SW480 (cell line): Measurements from ENCODE around the gene ALLC.
A peak's percentile ranks its signal among the peaks of the same experiment; 100 is the strongest.

ENCODE experiments used
- DNase-seq: peaks from one replicate; pipeline ENCODE4 v3.0.0-alpha.2; 2016; ENCODE audit warnings: low spot score

ALLC gene

GRCh38 chr2:3725458-3726250 lies 67.7 kb downstream of the ALLC start:
- no peak for DNase-seq

DNA sequence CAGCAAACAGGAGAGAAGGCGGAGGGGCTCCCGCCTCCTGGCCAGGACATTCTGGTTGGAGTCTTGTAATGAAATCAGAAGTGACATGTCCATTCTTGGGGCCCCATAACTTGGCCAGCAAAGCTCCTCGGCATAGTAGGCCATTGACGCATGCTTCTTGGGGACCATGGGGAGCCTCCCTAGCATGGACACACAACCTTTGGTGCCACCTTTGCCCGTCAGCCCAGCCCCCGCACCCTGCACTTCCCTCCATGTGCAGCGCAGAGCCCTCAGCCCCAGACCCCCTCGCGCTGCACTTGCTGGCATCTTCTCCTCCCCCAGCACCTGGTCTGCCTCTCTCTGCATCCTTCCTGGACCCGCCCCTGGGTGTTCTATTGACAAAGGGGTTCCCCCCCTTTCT lies 68.5 kb downstream of the ALLC start:
- no peak for DNase-seq

DNA sequence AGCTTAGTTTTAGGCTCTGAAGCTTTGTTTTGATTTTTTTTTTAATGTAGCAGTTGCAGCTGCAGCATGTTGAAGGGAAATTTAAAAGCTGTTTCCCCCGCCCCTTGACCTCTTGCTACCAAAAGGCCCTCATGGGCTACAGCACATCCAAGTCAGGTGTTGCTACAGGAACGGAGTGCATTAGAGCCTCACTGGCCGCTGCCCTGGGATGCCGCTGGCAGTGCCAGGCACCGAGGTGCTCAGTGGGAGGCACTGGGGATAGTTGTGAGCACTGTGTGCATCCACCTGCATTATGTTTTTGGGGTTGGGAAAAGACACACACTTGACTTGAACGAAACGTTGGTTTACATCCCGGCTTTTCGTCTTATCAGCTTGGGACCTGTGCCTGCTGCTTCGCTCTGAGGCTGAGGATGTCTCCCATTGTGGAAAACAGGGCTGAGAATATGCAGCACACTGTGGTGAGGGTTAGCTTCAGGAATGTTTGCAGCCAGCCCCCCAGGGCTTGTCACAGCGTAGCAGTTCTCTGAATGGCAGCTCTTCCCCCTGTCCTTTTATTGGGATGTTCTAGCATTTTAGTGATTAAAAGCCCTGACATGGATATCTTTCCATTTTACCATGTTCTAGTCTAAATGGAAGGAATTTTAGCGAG lies 69.5 kb downstream of the ALLC start:
- DNase-seq: no peak

DNA sequence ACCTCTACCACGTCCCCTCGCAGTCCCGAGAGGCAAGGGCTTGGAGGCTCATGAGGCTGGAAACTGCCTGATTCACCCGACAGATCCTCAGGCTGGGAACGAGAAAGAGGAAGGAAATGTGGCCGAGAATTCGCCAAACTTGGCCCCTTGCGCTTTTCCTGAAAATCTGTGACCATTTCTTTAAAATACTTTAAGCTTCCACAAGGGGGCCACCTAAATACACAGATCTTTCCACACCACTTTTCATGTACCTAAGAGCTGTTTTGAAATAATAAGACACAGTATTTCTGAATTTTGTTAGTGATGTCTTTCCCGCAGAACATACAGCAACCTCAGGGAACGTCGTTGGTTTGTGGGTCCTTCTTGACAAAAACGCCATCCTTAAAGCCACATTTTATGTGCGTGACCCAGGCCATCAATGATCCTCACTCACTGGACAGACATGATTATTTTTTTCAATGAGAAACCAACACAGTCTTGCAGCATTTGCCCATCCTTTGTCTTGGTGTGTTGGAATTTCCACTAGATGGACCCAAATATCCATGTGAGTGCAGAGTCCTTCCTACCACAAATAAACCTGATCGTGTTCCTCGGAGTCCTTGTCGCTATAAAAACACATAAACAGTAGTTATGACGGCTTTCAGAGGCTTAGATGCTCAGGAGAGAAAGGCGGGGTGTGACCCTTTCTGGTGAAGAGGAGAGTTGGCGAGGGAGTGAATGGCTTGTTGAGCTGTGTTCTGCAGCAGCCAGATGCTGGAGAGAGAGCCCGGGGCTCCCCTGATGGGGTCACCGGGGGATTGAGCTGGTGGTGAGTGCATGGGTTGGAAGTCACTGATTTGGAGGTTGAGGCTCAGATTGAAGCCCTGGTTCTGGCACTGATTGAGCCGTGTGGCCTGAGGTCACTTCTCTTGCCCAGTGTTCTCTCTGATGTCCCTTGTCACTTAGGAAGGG lies 70.4 kb downstream of the ALLC start:
- DNase-seq: peak; percentile 57

DNA sequence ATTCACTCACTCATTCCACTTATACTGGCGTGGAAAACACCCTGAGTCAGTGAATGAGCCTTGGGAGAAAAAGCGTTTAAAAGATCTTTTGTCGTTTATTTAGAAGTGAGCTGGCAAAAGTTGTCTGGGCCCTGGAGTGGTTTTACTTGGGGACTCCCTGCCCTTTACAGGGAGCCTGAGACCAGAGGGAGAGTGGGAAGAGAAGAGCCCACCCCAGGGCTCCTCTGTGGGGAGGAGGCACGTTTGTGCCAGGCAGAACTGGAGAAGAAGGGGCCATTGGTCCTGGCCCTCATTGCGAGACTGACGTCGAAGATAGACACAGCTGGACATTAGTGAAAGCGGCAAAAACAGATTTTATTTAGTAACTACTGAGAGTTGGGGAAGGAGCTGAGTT lies 71.1 kb downstream of the ALLC start:
- no peak for DNase-seq

- DNase-seq: no peak
Observed at GRCh38 chr2:3729786-3730185, 71.8 kb downstream of the ALLC start.

- DNase-seq: no peak
Observed at GRCh38 chr2:3730646-3731045, 72.6 kb downstream of the ALLC start.

DNA sequence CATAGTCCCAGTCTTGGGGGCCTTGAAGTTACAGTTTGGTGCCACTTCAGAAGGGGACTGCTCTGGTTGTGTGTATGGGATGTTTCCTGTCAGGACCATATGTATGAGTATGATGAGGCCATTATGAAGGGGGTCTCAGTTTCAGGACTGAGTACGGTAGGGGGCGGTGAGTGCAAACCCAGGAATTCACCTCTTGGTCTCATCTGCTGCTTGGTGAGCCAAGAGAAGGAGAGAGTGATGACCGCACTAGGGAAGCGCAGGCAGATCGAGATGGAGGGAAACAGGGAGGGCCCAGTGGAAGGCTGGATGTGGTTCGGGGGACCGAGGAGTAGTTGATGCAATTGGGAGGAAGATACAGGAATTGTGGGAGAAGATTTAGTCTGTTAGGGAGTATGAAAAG lies 73.8 kb downstream of the ALLC start:
- no peak for DNase-seq

DNA sequence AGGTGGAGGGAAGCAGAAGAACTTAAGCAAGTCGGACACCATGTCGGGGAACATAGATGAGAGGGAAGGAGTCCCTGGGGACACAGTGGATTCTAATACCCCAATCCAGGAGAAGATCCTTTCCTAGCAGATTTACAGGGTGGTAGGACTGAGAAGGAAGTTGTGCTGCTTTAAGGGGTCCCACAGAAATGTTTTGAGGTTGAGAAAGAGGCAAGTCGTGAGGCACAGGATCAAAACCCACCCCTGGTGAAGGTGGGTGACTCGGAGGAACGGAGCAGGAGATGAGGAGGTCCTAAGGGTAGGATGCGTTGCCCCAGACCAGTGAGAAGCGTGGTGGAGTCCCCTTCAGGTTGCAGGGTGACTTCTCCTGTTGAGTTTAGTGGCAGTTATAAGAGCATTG lies 78.1 kb downstream of the ALLC start:
- no peak for DNase-seq

- DNase-seq: no peak
Observed at GRCh38 chr2:3737128-3737527, 79.1 kb downstream of the ALLC start.

DNA sequence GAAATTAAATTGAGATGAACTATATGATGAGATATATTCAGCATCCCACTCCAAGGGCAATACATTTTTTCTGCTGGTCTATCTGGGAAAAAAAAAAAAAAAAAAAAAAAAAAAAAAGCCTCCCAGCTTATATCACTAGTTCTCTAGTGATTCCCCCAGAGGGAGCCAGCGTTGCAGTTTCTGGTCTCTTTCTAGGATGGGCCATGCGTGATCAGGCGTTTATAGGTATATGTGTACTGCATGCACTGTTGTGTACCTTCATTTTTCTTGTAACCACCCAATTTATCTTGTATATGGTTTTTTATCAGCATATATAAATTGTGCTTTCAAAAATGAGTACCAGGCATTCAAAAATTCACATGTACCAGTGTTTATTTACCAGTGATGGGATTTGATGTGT lies 80.5 kb downstream of the ALLC start:
- peak; percentile 78 for DNase-seq

DNA sequence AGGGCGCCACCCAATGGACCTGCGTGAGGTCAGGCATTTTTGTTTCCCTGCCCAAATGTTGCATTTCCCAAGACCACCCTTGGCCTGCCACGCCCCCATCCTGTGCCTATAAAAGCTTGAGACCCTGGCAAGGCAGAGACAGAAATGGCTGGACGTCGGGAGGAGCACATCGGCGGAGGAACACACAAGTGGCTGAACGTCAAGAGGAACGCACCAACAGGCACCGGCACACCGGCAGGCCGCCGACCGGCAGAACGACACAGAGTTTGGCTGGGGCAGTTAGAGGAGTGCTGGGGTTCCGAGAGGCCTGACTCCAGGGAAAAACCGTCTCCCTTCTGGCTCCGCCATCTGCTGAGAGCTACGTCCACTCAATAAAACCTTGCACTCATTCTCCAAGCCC lies 81.3 kb downstream of the ALLC start:
- DNase-seq: no peak

GRCh38 chr2:3741396-3741795 lies 83.4 kb downstream of the ALLC start:
- no peak for DNase-seq

GRCh38 chr2:3741867-3742602 lies 84.0 kb downstream of the ALLC start:
- no peak for DNase-seq

GRCh38 chr2:3742743-3743508 lies 84.9 kb downstream of the ALLC start:
- DNase-seq: no peak

DNA sequence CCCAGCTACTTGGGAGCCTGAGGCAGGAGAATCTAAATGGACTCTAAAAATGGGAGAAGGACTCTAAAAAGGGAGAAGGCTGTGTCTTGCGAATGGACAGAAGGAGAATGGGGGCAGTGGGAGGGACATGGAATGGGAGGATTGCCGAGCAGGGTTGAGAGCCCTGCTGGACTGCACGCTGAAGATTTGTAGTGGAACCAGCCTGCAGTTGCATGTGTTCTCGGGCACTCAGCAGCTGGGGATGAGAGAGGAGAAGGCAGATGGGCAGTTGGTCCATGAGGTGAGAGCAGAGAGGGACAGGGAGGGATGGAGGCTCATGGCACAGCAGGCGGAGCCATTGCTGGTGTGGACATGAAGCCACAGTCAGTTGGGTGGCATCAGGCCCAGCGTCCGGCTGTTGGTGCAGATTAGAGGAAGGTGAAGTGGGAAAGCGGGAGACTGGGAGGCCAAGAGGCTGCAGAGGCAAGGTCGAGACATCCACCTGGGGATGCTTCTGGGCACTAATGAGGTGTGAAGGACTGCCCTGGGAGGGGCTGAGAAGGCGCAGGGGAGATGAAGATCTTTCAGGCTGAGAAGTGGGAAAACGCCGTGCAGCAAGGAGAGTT lies 86.1 kb downstream of the ALLC start:
- no peak for DNase-seq

- DNase-seq: no peak
Observed at GRCh38 chr2:3745920-3746319, 87.9 kb downstream of the ALLC start.

- DNase-seq: peak; percentile 32
Observed at GRCh38 chr2:3747032-3747654, 89.1 kb downstream of the ALLC start.

- peak; percentile 46 for DNase-seq
Observed at GRCh38 chr2:3747826-3748225, 89.8 kb downstream of the ALLC start.

- DNase-seq: no peak
Observed at GRCh38 chr2:3749201-3749600, 91.2 kb downstream of the ALLC start.
